ENCODE results near the gene SHROOM2. TPM values are rescaled to one million over a fixed set of nuclear protein-coding genes. Genes with fewer than 3 reads are reported as not detected.

Gene SHROOM2
- total and polyA plus RNA-seq, 4 donors: 0.28 to 2.5 (median 1.2) TPM

- intact Hi-C loops (cut with DNase I): no loop called here
- no peaks in the 10 kb centered on the region for H3K4me1 ChIP-seq (ENCODE audit: control insufficient read depth in 1 of 2, insufficient read depth in 2 of 2, low read length in 2 of 2)
- ATAC-seq (ENCODE audit: low FRiP score) (no peak), DNase-seq (no peak)
- no peaks in the 10 kb centered on the region for H3K36me3 ChIP-seq (ENCODE audit: control insufficient read depth in 1 of 2, insufficient read depth in 2 of 2, low read length in 1 of 2)
- no peaks in the 10 kb centered on the region for H3K9me3 ChIP-seq (ENCODE audit: control insufficient read depth, low read length)
- WGBS, 2 donors: 71 to 82% methylated on average over 6 of the region's 6 CpGs
- no peak overlapping the region for H3K4me3 ChIP-seq (ENCODE audit: low read length in 2 of 2)
- no peak overlapping the region for H3K27ac ChIP-seq (ENCODE audit: low read depth in 1 of 2, low read length in 2 of 2)
- no peaks in the 10 kb centered on the region for H3K27me3 ChIP-seq (ENCODE audit: control insufficient read depth in 1 of 2, insufficient read depth in 2 of 2, low read length in 1 of 2)
These were observed 13.3 kb upstream of the SHROOM2 start for GRCh38 chrX:9772943-9773342.

GRCh38 chrX:9775930-9776329 lies 10.3 kb upstream of the SHROOM2 start:
- 84 to 91% methylated on average over 8 of the region's 8 CpGs for WGBS, 2 donors
- H3K27ac ChIP-seq (ENCODE audit: low read depth in 1 of 2, low read length in 2 of 2): no peak overlapping the region
- no peak for ATAC-seq (ENCODE audit: low FRiP score)
- no peaks in the 10 kb centered on the region for H3K4me1 ChIP-seq (ENCODE audit: control insufficient read depth in 1 of 2, insufficient read depth in 2 of 2, low read length in 2 of 2)
- H3K4me3 ChIP-seq (ENCODE audit: low read length in 2 of 2): no peak overlapping the region
- DNase-seq: no peak
- intact Hi-C loops (cut with DNase I): no loop called here
- H3K36me3 ChIP-seq (ENCODE audit: control insufficient read depth in 1 of 2, insufficient read depth in 2 of 2, low read length in 1 of 2): no peaks in the 10 kb centered on the region
- no peaks in the 10 kb centered on the region for H3K27me3 ChIP-seq (ENCODE audit: control insufficient read depth in 1 of 2, insufficient read depth in 2 of 2, low read length in 1 of 2)
- H3K9me3 ChIP-seq (ENCODE audit: control insufficient read depth, low read length): no peaks in the 10 kb centered on the region

- intact Hi-C loops (cut with DNase I): no loop called here
These were observed 4.3 kb upstream of the SHROOM2 start for GRCh38 chrX:9781941-9782340.

DNA sequence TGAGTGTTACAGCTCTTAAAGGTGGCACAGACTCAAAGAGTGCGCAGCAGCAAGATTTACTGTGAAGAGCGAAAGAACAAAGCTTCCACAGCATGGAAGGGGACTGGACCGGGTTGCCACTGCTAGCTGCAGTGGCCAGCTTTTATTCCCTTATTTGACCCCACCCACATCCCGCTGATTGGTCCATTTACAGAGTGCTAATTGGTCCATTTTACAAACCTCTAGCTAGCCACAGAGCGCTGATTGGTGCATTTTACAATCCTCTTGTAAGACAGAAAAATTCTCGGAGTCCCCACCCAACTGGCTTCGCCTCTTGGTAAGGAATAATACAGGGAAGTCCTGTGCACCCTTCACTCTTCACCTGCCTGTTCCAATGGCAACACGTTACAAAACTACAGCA lies 1.9 kb upstream of the SHROOM2 start:
- Histone ChIP-seq H3K4me3 (ENCODE audit: low read length in 2 of 2) (no peak overlapping the region), H3K4me1 (ENCODE audit: control insufficient read depth in 1 of 2, insufficient read depth in 2 of 2, low read length in 2 of 2) (no peaks in the 10 kb centered on the region), H3K36me3 (ENCODE audit: control insufficient read depth in 1 of 2, insufficient read depth in 2 of 2, low read length in 1 of 2) (no peaks in the 10 kb centered on the region), H3K9me3 (ENCODE audit: control insufficient read depth, low read length) (no peaks in the 10 kb centered on the region), H3K27me3 (ENCODE audit: control insufficient read depth in 1 of 2, insufficient read depth in 2 of 2, low read length in 1 of 2) (no peaks in the 10 kb centered on the region), H3K27ac (ENCODE audit: low read depth in 1 of 2, low read length in 2 of 2) (no peak overlapping the region)
- DNase-seq: no peak
- ATAC-seq (ENCODE audit: low FRiP score): no peak
- intact Hi-C loops (cut with DNase I): no loop called here
- 92 to 96% methylated on average over 8 of the region's 8 CpGs for WGBS, 2 donors

More at GRCh38 chrX:9781941-9782340, 4.3 kb upstream of the SHROOM2 start:
- no peaks in the 10 kb centered on the region for H3K27me3 ChIP-seq (ENCODE audit: control insufficient read depth in 1 of 2, insufficient read depth in 2 of 2, low read length in 1 of 2)
- H3K4me1 ChIP-seq (ENCODE audit: control insufficient read depth in 1 of 2, insufficient read depth in 2 of 2, low read length in 2 of 2): no peaks in the 10 kb centered on the region
- DNase-seq (no peak), ATAC-seq (ENCODE audit: low FRiP score) (no peak)
- H3K27ac ChIP-seq (ENCODE audit: low read depth in 1 of 2, low read length in 2 of 2): no peak overlapping the region
- H3K9me3 ChIP-seq (ENCODE audit: control insufficient read depth, low read length): no peaks in the 10 kb centered on the region
- H3K36me3 ChIP-seq (ENCODE audit: control insufficient read depth in 1 of 2, insufficient read depth in 2 of 2, low read length in 1 of 2): no peaks in the 10 kb centered on the region
- no peak overlapping the region for H3K4me3 ChIP-seq (ENCODE audit: low read length in 2 of 2)
- 83 to 84% methylated on average over 7 of the region's 7 CpGs for WGBS, 2 donors

DNA sequence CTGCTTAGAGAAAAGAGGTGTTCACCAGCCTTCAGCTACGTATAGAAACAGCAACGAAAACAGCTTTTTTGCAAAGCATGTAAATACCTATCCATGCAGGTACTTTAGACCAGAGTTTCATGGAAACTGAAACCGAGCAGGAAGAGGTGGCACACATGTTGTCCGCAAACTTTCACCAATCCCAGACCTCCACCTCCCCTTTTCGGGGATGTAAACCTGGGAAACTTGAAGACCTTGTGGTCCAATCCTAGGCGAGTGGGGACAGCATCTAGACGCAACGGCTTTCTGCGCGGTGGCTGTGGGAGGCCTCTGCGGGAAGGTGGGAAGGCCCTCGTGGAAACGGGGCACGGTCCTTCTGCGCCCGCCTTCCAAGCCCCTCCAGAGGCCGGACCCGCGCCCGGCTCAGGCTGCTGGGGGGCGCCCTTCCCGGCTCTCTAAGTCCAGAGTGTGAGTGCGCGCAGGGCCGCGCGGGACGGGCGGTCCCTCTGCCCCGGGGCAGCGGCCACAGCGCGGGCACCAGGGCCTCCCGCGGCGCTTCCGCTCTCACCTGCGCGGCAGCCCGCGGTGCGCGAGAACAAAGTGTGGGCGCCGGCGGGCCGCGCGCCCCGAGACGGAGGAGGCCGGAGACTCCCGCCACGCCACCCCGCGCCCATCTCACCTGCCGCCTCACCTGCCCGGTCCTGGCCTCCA lies 830 bp upstream of the SHROOM2 start:
- no peaks in the 10 kb centered on the region for H3K36me3 ChIP-seq (ENCODE audit: control insufficient read depth in 1 of 2, insufficient read depth in 2 of 2, low read length in 1 of 2)
- H3K4me1 ChIP-seq (ENCODE audit: control insufficient read depth in 1 of 2, insufficient read depth in 2 of 2, low read length in 2 of 2): no peaks in the 10 kb centered on the region
- no peaks in the 10 kb centered on the region for H3K9me3 ChIP-seq (ENCODE audit: control insufficient read depth, low read length)
- H3K27ac ChIP-seq (ENCODE audit: low read depth in 1 of 2, low read length in 2 of 2): no peak overlapping the region
- H3K4me3 ChIP-seq (ENCODE audit: low read length in 2 of 2): peak overlapping the region; percentile 39 to 52
- intact Hi-C loops (cut with DNase I): no loop called here
- ATAC-seq (ENCODE audit: low FRiP score) (no peak), DNase-seq (no peak)
- H3K27me3 ChIP-seq (ENCODE audit: control insufficient read depth in 1 of 2, insufficient read depth in 2 of 2, low read length in 1 of 2): no peaks in the 10 kb centered on the region
- WGBS, 2 donors: 15 to 21% methylated on average over 37 to 58 of the region's 58 CpGs

DNA sequence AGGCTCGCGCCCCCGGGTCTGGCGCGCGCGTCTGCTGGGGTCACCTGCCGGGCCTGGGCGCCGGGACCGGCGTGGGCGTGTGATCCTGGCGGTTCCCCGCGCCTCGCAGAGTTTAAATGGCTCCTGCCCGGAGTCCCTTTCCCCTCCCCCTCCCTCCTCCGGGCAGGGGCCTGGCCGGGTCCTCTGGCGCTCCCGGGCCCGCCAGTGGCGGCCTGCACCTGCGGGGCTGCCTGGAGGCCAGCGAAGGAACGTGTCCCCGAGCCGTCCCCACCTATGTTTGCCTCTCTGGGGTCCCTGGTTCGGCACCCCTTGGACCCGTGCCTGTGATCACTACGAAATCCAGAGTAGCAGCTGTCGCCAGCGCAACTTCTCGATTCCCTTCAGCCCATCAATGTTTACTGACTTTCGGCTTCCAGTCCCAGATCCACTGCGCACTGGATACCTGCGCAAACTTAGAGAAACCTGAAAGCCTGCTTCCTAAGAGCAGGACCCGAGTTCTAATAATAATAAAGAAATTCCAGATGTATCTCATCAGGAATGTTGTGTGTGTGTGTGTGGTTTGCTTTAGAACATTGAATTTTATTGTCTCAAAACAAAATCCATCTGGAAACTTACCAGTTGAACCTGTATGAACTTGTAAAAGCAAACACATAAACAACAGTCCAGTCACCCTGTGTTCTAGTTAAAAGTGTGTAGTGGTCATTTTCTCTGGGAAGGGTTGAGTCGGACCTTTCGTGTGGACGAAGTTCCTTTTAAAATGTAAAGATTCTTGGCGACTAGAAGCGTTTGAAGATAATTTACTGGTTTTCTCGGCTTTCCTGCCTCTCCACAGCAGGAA lies 788 bp downstream of the SHROOM2 start:
- ATAC-seq (ENCODE audit: low FRiP score) (no peak), DNase-seq (no peak)
- H3K27ac ChIP-seq (ENCODE audit: low read depth in 1 of 2, low read length in 2 of 2): no peak overlapping the region
- H3K36me3 ChIP-seq (ENCODE audit: control insufficient read depth in 1 of 2, insufficient read depth in 2 of 2, low read length in 1 of 2): no peaks in the 10 kb centered on the region
- H3K27me3 ChIP-seq (ENCODE audit: control insufficient read depth in 1 of 2, insufficient read depth in 2 of 2, low read length in 1 of 2): no peaks in the 10 kb centered on the region
- no peaks in the 10 kb centered on the region for H3K9me3 ChIP-seq (ENCODE audit: control insufficient read depth, low read length)
- H3K4me3 ChIP-seq (ENCODE audit: low read length in 2 of 2): peak overlapping the region; percentile 52 to 63
- no peaks in the 10 kb centered on the region for H3K4me1 ChIP-seq (ENCODE audit: control insufficient read depth in 1 of 2, insufficient read depth in 2 of 2, low read length in 2 of 2)
- intact Hi-C loops (cut with DNase I): no loop called here
- 15 to 17% methylated on average over 29 to 45 of the region's 45 CpGs for WGBS, 2 donors

GRCh38 chrX:9788911-9789310 lies 2.7 kb downstream of the SHROOM2 start:
- no peak for ATAC-seq (ENCODE audit: low FRiP score)
- Histone ChIP-seq H3K9me3 (ENCODE audit: control insufficient read depth, low read length) (no peaks in the 10 kb centered on the region), H3K27me3 (ENCODE audit: control insufficient read depth in 1 of 2, insufficient read depth in 2 of 2, low read length in 1 of 2) (no peaks in the 10 kb centered on the region), H3K4me1 (ENCODE audit: control insufficient read depth in 1 of 2, insufficient read depth in 2 of 2, low read length in 2 of 2) (no peaks in the 10 kb centered on the region), H3K36me3 (ENCODE audit: control insufficient read depth in 1 of 2, insufficient read depth in 2 of 2, low read length in 1 of 2) (no peaks in the 10 kb centered on the region), H3K27ac (ENCODE audit: low read depth in 1 of 2, low read length in 2 of 2) (no peak overlapping the region), H3K4me3 (ENCODE audit: low read length in 2 of 2) (no peak overlapping the region)
- DNase-seq: no peak
- intact Hi-C loops (cut with DNase I): no loop called here
- whole genome bisulfite sequencing, 2 donors: 13 to 28% methylated on average over 2 of the region's 2 CpGs

DNA sequence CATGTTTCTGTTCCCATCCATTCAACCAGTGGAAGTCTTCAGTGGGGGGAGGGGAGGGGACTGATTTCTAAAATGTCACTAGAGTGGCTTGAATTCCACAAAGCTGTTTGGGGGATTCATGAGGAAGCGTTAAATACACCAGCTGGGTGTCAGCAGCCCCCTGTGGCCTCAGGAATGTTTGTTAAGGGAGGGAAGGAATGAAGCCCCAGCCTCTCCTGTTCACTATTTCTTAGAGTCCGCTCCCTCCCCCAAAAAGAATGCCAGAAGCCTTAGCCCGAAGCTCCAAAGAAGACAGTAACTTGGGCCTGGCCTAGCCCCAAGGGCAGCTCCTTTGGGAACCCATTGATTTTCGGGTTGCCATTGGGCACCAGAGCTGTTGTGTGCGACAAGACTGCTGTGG lies 3.3 kb downstream of the SHROOM2 start:
- no peaks in the 10 kb centered on the region for H3K27me3 ChIP-seq (ENCODE audit: control insufficient read depth in 1 of 2, insufficient read depth in 2 of 2, low read length in 1 of 2)

DNA sequence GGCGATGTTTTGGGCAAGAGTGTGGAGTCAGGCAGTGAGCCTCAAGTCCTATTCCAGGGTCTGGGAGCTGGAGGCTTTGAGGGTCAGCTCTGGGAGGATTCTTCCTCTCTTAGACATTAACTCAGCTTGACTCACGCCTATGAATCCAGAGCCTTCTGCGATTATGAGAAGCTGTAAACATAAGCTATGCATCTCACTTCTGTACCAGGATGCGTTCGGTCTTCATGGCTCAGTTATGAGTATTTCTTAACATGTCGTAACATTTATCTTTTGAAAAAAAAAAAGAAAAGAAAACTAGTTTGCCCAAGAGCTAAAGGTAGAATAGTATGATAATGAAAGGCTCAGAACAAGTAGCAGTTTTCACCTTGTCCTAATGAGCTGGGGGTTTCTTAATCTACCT lies 4.6 kb downstream of the SHROOM2 start:
- DNase-seq (no peak), ATAC-seq (ENCODE audit: low FRiP score) (no peak)
- H3K27ac ChIP-seq (ENCODE audit: low read depth in 1 of 2, low read length in 2 of 2): no peak overlapping the region
- no peaks in the 10 kb centered on the region for H3K27me3 ChIP-seq (ENCODE audit: control insufficient read depth in 1 of 2, insufficient read depth in 2 of 2, low read length in 1 of 2)
- H3K4me3 ChIP-seq (ENCODE audit: low read length in 2 of 2): no peak overlapping the region
- no peaks in the 10 kb centered on the region for H3K36me3 ChIP-seq (ENCODE audit: control insufficient read depth in 1 of 2, insufficient read depth in 2 of 2, low read length in 1 of 2)
- H3K9me3 ChIP-seq (ENCODE audit: control insufficient read depth, low read length): peaks cover 2% of the 10 kb centered on the region
- intact Hi-C loops (cut with DNase I): no loop called here
- H3K4me1 ChIP-seq (ENCODE audit: control insufficient read depth in 1 of 2, insufficient read depth in 2 of 2, low read length in 2 of 2): no peaks in the 10 kb centered on the region
- 81 to 97% methylated on average over 6 of the region's 6 CpGs for WGBS, 2 donors

More for the DNA sequence above, 3.3 kb downstream of the SHROOM2 start:
- ATAC-seq (ENCODE audit: low FRiP score) (no peak), DNase-seq (no peak)
- Histone ChIP-seq H3K27ac (ENCODE audit: low read depth in 1 of 2, low read length in 2 of 2) (no peak overlapping the region), H3K4me1 (ENCODE audit: control insufficient read depth in 1 of 2, insufficient read depth in 2 of 2, low read length in 2 of 2) (no peaks in the 10 kb centered on the region), H3K36me3 (ENCODE audit: control insufficient read depth in 1 of 2, insufficient read depth in 2 of 2, low read length in 1 of 2) (no peaks in the 10 kb centered on the region), H3K4me3 (ENCODE audit: low read length in 2 of 2) (no peak overlapping the region), H3K9me3 (ENCODE audit: control insufficient read depth, low read length) (no peaks in the 10 kb centered on the region)
- intact Hi-C loops (cut with DNase I): no loop called here
- WGBS, 2 donors: 56 to 84% methylated on average over 5 of the region's 5 CpGs
